OCI-LY3 (cell line): Measurements from ENCODE around the gene IL21R.

ENCODE experiments used
- H2AFZ ChIP-seq: fragments of 200-600, 300-600 bp; shearing (Covaris generic); 2 replicates; pipeline ENCODE4 v1.6.0; 2014; ENCODE audit warnings: antibody characterized with exemption, low read depth, low read length
- H3K27ac ChIP-seq: fragments of 200-600, 300-600 bp; sonication (generic); 2 replicates; pipeline ENCODE4 v1.5.1; 2014; ENCODE audit warnings: mild to moderate bottlenecking, low read length, moderate library complexity, mixed read lengths
- H3K27me3 ChIP-seq: fragments of 200-600, 300-600 bp; sonication (generic); 2 replicates; pipeline ENCODE4 v1.6.1; 2014; ENCODE audit warnings: low read depth, low read length, mixed read lengths
- H3K36me3 ChIP-seq: fragments of 200-600, 300-600 bp; sonication (generic); replicated peaks from 2 replicates; pipeline ENCODE3; 2014; ENCODE audit warnings: low read depth, low read length, mixed read lengths
- H3K4me1 ChIP-seq: fragments of 300-600, 200-600 bp; sonication (generic); 2 replicates; pipeline ENCODE4 v1.6.1; 2014; ENCODE audit warnings: low read length, mixed read lengths
- H3K4me2 ChIP-seq: fragments of 200-600, 300-600 bp; sonication (generic); 2 replicates; pipeline ENCODE4 v1.6.1; 2014; ENCODE audit warnings: low read length, mixed read lengths
- H3K4me3 ChIP-seq: fragments of 300-600, 200-600 bp; sonication (generic); 2 replicates; pipeline ENCODE4 v1.5.1; 2014; ENCODE audit warnings: antibody characterized with exemption, mild to moderate bottlenecking, low read length, moderate library complexity
- H3K79me2 ChIP-seq: fragments of 300-600, 200-600 bp; shearing (Covaris generic); 2 replicates; pipeline ENCODE4 v1.6.1; 2014; ENCODE audit warnings: mild to moderate bottlenecking, low read length, mixed read lengths
- H3K9ac ChIP-seq: fragments of 300-600, 200-600 bp; shearing (Covaris generic); 2 replicates; pipeline ENCODE4 v1.6.0; 2014; ENCODE audit warnings: mild to moderate bottlenecking, low read length, moderate library complexity
- H3K9me3 ChIP-seq: fragments of 200-600, 300-600 bp; shearing (Covaris generic); 2 replicates; pipeline ENCODE4 v1.6.1; 2014; ENCODE audit warnings: low read length, mixed read lengths; ENCODE audit not compliant: insufficient read depth
- H4K20me1 ChIP-seq: fragments of 200-600, 300-600 bp; sonication (generic); 2 replicates; pipeline ENCODE4 v1.6.1; 2016; ENCODE audit warnings: low read length, mixed read lengths; ENCODE audit not compliant: insufficient read depth
- EZH2phosphoT487 ChIP-seq: fragments of 200-600 bp; shearing (Covaris generic); IDR thresholded peaks from 2 replicates; pipeline ENCODE4 v1.6.1; 2018; ENCODE audit warnings: antibody characterized with exemption, mixed run types, low read depth
- TF ChIP-seq, protein P1 (sequence below): fragments of 200-600, 300-600 bp; sonication (generic); IDR thresholded peaks from 2 replicates; pipeline ENCODE4 v1.5.1; 2014; ENCODE audit warnings: antibody characterized with exemption, low read length, low read depth

The IL21R gene

DNA sequence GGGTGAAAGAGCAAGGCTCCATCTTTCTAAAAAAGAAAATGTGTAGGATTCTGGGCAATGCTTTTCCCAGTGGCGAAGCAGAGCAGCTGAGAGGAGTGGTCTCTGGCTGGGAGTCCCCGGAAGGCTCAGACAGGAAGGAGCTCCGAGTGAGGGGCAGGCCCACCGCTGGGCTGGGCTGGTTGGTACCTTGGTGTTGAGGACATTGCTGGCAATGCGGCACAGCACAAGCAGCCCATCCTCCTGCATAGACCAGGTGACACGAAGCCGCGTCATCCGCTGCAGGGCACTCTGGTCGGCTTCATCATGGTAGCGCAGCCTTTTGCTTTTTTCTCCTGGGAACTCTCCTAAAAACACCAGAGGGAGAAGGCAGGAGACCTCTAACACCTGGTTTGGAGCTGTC, 83.8 kb downstream of the IL21R start:
- Histone ChIP-seq H3K36me3 (peaks cover 68% of the 10 kb centered on the region), H3K27ac (no peak overlapping the region), H3K4me2 (no peak overlapping the region), H3K4me1 (no peaks in the 10 kb centered on the region), H2AFZ (no peak overlapping the region), H4K20me1 (no peaks in the 10 kb centered on the region), H3K79me2 (no peaks in the 10 kb centered on the region), H3K27me3 (no peaks in the 10 kb centered on the region), H3K4me3 (no peak overlapping the region), H3K9me3 (no peaks in the 10 kb centered on the region), H3K9ac (no peak overlapping the region)
- TF ChIP-seq EZH2phosphoT487, result no peak
- TF ChIP-seq, protein P1, sequence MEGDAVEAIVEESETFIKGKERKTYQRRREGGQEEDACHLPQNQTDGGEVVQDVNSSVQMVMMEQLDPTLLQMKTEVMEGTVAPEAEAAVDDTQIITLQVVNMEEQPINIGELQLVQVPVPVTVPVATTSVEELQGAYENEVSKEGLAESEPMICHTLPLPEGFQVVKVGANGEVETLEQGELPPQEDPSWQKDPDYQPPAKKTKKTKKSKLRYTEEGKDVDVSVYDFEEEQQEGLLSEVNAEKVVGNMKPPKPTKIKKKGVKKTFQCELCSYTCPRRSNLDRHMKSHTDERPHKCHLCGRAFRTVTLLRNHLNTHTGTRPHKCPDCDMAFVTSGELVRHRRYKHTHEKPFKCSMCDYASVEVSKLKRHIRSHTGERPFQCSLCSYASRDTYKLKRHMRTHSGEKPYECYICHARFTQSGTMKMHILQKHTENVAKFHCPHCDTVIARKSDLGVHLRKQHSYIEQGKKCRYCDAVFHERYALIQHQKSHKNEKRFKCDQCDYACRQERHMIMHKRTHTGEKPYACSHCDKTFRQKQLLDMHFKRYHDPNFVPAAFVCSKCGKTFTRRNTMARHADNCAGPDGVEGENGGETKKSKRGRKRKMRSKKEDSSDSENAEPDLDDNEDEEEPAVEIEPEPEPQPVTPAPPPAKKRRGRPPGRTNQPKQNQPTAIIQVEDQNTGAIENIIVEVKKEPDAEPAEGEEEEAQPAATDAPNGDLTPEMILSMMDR, result no peak

DNA sequence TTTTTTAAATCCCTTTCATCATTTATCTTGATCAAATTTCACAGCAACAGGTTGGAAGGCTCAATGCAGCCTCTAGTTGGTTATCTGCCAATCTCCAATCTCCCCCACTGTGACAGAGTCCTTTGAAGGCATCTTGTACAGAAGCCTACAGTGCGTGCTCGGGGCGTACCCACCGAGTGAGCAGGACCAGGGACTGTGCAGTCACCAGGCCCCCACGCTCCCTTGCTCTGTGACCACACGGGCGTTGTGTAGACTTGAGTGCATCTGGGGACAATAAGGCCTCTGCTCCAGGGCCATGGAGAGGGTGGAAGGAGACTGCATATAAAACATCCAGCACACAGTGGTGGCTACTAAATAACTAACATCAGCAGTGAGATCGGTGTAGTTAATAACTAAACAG, 84.4 kb downstream of the IL21R start:
- Histone ChIP-seq H3K27ac (no peak overlapping the region), H3K79me2 (no peaks in the 10 kb centered on the region), H3K9ac (no peak overlapping the region), H3K4me3 (no peak overlapping the region), H3K4me1 (no peaks in the 10 kb centered on the region), H3K27me3 (no peaks in the 10 kb centered on the region), H3K4me2 (no peak overlapping the region), H3K36me3 (peaks cover 70% of the 10 kb centered on the region), H4K20me1 (no peaks in the 10 kb centered on the region), H2AFZ (no peak overlapping the region), H3K9me3 (no peaks in the 10 kb centered on the region)
- TF ChIP-seq, protein P1, result no peak
- TF ChIP-seq EZH2phosphoT487, result no peak

DNA sequence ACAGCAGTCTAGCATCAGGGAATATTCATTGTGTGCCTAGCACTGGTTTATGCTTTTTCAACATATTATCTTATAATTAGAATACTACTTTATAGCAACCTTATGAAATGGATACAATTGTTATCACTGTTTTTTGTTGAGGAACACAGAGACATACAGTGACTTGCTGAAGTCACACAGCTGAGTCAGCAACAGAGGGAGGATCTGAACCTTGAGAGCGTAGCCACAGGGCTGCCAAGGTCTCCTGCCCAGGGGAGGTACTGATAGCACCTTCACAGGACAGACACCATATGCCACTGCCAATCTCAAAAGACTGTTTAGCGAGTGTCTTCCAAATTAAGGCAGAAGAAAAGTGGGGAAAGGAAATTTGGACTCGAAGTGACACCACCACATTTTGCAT, 84.8 kb downstream of the IL21R start:
- Histone ChIP-seq H3K4me2 (no peak overlapping the region), H3K4me1 (no peaks in the 10 kb centered on the region), H3K36me3 (peaks cover 67% of the 10 kb centered on the region), H3K9ac (no peak overlapping the region), H3K4me3 (no peak overlapping the region), H3K9me3 (no peaks in the 10 kb centered on the region), H4K20me1 (no peaks in the 10 kb centered on the region), H2AFZ (no peak overlapping the region), H3K27me3 (no peaks in the 10 kb centered on the region), H3K79me2 (no peaks in the 10 kb centered on the region), H3K27ac (no peak overlapping the region)
- TF ChIP-seq EZH2phosphoT487, result no peak
- TF ChIP-seq, protein P1, result no peak

DNA sequence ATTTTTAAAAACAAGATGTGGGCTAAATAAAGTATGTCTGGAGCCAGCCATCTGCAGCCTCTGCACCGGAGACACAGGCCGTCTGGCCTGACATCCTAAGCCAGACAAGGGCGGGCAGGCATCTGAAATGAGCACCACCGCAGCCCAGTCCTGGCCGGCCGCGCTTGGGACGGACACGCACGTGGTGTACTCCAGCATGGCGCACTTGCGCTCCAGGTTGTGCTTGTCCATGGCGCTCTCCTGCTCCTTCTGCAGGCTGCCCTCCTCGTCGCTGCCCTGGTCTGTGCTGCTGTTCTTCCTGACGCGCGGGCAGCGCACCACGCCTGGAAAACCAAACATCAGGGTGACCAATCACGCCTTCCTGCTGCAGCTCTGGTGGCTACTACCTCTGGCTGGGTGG, 87.4 kb downstream of the IL21R start:
- H3K79me2 ChIP-seq, result no peaks in the 10 kb centered on the region
- H3K36me3 ChIP-seq, result peaks cover 57% of the 10 kb centered on the region
- H2AFZ ChIP-seq, result no peak overlapping the region
- H3K4me1 ChIP-seq, result no peaks in the 10 kb centered on the region
- H3K9ac ChIP-seq, result no peak overlapping the region
- no peaks in the 10 kb centered on the region for H3K27me3 ChIP-seq
- H3K27ac ChIP-seq, result no peak overlapping the region
- no peak overlapping the region for H3K4me2 ChIP-seq
- H3K4me3 ChIP-seq, result no peak overlapping the region
- TF ChIP-seq, protein P1, result no peak
- TF ChIP-seq EZH2phosphoT487, result no peak
- no peaks in the 10 kb centered on the region for H4K20me1 ChIP-seq
- H3K9me3 ChIP-seq, result no peaks in the 10 kb centered on the region
